ENCODE data around the gene TTLL5. TPM values are rescaled to one million over a fixed set of nuclear protein-coding genes. Genes with fewer than 3 reads are reported as not detected.
"Not testable (repeated sequence)": the region's sequence is repeated elsewhere in the genome, so short reads cannot be mapped to it uniquely, and the experiment has no call there.

Gene TTLL5
- total RNA-seq, 1 donor from 2014 or later: 15.1 TPM

- intact Hi-C loops (cut with DNase I): loop anchor here (5.0 kb wide), 1 partner anchor 73 kb away; the partner anchor contains the start of gene TGFB3
- no peak for DNase-seq
Observed at GRCh38 chr14:75909630-75910029, 248.6 kb downstream of the TTLL5 start.

DNA sequence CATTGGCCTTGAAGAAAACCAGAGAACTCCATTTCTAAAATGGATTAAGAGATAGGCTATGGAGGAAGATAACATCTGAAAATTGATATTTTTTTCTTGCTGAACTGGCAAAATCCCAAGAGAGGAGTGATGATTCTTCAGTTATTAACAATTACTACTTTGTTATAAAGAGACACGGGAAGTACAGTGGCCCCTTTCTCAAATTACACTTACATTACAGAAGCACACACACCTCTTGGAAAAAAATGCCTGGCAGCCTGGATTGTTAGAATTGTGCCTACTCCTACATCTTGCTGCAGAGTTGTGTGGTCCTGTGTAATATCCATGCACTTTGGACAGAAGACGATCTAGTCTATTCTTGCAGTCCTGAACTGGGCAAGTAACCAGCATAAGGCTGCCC lies 249.0 kb downstream of the TTLL5 start:
- ATAC-seq (ENCODE audit: poor library complexity) (no peak), DNase-seq (no peak)
- intact Hi-C loops (cut with DNase I): no loop called here

More at GRCh38 chr14:75909630-75910029, 248.6 kb downstream of the TTLL5 start:
- ATAC-seq (ENCODE audit: poor library complexity): no peak

- no peak for ATAC-seq (ENCODE audit: poor library complexity)
- intact Hi-C loops (cut with DNase I): no loop called here
Observed at GRCh38 chr14:75911883-75912282, 250.8 kb downstream of the TTLL5 start.

DNA sequence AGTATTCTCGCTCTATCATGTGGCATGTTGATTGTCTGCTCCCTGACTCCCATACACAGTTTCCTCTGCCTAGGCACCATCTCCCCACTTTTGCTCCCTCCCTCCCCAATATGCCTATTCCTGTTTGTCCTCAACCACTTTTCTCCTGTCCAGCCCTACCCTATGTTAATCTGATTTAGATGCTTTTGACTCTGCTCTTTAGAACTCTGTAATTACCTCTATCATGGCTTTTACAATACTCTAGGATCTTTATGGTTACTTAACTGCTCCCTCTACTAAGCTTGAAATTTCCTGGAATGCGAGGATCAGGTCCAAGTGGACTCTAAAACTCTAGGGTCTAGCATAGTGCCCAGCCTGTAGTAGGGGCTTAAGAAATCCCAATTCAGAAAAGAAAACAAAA lies 252.1 kb downstream of the TTLL5 start:
- no peak for DNase-seq
- intact Hi-C loops (cut with DNase I): no loop called here
- ATAC-seq (ENCODE audit: poor library complexity): no peak

More at GRCh38 chr14:75911883-75912282, 250.8 kb downstream of the TTLL5 start:
- peak; percentile 45 for DNase-seq

- no peak for DNase-seq
- intact Hi-C loops (cut with DNase I): no loop called here
- ATAC-seq (ENCODE audit: poor library complexity): no peak
Observed at GRCh38 chr14:75915045-75915444, 254.0 kb downstream of the TTLL5 start.

DNA sequence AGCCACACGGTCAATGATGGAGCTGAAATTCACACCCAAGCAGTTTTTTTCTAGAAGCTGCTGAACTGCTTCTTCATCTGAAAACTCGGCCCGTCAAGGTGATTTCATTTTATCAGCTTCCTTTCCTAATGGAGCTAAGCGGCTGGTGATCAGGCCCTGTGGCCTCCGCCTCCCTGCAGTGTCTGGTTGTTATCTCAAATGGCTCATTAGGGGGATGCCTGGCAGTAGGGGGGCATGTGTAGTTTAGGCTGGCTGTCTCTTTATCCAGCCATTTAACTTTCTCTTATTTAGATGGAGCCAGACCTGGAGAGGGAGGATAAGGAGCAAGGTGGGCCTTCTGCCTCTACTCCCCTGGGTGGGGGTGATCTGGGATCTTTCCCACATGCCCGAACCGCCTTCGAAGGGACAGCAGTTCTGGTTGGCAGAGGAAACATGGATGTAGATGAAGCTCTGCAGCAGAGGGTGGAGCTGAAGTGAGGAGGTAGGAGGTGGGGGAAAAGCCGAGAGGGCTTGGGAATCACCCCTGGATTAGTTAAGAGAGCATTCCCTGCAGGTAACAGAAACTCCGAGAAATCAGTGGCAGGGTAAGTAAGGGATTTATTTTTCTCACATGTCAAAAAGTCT lies 256.4 kb downstream of the TTLL5 start:
- no peak for ATAC-seq (ENCODE audit: poor library complexity)
- DNase-seq: no peak
- intact Hi-C loops (cut with DNase I): no loop called here

- ATAC-seq (ENCODE audit: poor library complexity): no peak
- intact Hi-C loops (cut with DNase I): no loop called here
- DNase-seq: no peak
Observed at GRCh38 chr14:75917946-75918335, 256.9 kb downstream of the TTLL5 start.

DNA sequence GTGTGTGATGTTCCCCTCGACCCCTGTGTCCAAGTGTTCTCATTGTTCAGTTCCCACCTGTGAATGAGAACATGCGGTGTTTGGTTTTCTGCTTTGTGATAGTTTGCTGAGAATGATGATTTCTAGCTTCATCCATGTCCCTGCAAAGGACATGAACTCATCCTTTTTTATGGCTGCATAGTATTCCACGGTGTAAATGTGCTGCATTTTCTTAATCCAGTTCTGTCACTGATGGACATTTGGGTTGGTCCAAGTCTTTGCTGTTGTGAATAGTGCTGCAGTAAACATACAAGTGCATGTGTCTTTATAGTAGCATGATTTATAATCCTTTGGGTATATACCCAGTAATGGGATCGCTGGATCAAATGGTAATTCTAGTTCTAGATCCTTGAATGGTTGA lies 259.4 kb downstream of the TTLL5 start:
- DNase-seq; ATAC-seq (ENCODE audit: poor library complexity); intact Hi-C loops (cut with DNase I): not testable (repeated sequence)

GRCh38 chr14:75925141-75925840 lies 264.2 kb downstream of the TTLL5 start:
- intact Hi-C loops (cut with DNase I); DNase-seq; ATAC-seq (ENCODE audit: poor library complexity): not testable (repeated sequence)

DNA sequence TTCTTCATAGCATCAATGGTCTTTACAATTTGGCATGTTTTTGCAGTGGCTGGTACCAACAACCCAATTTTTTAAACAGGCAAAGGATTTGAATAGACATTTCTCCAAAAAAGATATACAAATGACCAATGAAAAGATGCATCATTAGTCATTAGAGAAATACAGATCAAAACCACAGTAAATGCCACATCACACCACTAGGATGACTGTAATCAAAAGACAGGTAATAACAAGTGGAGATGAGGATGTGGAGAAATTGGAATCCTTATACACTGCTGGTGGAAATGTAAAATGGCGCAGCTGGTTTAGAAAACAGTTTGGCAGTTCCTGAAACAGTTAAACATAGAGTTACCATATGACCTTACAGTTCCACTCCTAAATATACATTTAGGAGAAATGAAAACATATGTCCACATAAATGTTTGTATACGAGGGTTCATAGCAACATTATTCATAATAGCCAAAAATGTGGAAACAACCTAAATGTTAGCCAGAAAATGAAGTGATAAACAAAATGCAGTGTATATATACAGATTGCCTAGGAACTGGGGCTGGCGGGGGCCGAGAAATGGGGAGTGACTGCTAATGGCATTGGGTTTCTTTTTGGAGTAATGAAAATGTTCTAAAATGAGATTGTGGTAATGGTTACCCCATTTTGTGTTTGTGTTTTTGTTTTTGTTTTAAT lies 265.5 kb downstream of the TTLL5 start:
- ATAC-seq (ENCODE audit: poor library complexity) (no peak), DNase-seq (no peak)
- intact Hi-C loops (cut with DNase I): no loop called here

- DNase-seq (no peak), ATAC-seq (ENCODE audit: poor library complexity) (no peak)
- intact Hi-C loops (cut with DNase I): no loop called here
Observed at GRCh38 chr14:75927564-75928087, 266.6 kb downstream of the TTLL5 start.

GRCh38 chr14:75928690-75929181 lies 267.7 kb downstream of the TTLL5 start:
- intact Hi-C loops (cut with DNase I): no loop called here

GRCh38 chr14:75933712-75934296 lies 272.8 kb downstream of the TTLL5 start:
- ATAC-seq (ENCODE audit: poor library complexity) (no peak), DNase-seq (no peak)
- intact Hi-C loops (cut with DNase I): no loop called here

More at GRCh38 chr14:75928690-75929181, 267.7 kb downstream of the TTLL5 start:
- DNase-seq: no peak
- ATAC-seq (ENCODE audit: poor library complexity): no peak

- DNase-seq (no peak), ATAC-seq (ENCODE audit: poor library complexity) (peak; percentile 60)
- intact Hi-C loops (cut with DNase I): no loop called here
Observed at GRCh38 chr14:75934998-75935628, 274.1 kb downstream of the TTLL5 start.

DNA sequence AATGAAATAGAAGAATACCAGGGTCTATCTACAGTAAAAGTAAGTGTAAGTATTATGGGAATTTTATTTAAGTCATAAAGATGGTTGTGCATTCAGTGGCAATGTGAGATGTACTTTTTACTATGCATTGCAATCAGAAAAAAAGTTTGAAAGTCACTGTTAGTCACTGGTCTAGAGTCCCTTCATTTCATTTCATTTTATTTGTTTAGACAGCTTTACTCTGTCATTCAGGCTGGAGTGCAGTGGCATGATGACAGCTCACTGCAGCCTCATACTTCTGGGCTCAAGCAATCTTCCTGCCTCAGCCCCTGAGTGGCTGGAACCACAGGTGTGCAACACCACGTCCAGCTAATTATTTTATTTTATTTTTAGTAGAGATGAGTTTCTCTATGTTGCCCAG lies 278.2 kb downstream of the TTLL5 start:
- DNase-seq: no peak
- intact Hi-C loops (cut with DNase I): no loop called here

GRCh38 chr14:75941030-75941429 lies 280.0 kb downstream of the TTLL5 start:
- ATAC-seq (ENCODE audit: poor library complexity): peak; percentile 86
- intact Hi-C loops (cut with DNase I): no loop called here
- no peak for DNase-seq

More for the DNA sequence above, 278.2 kb downstream of the TTLL5 start:
- ATAC-seq (ENCODE audit: poor library complexity): no peak

DNA sequence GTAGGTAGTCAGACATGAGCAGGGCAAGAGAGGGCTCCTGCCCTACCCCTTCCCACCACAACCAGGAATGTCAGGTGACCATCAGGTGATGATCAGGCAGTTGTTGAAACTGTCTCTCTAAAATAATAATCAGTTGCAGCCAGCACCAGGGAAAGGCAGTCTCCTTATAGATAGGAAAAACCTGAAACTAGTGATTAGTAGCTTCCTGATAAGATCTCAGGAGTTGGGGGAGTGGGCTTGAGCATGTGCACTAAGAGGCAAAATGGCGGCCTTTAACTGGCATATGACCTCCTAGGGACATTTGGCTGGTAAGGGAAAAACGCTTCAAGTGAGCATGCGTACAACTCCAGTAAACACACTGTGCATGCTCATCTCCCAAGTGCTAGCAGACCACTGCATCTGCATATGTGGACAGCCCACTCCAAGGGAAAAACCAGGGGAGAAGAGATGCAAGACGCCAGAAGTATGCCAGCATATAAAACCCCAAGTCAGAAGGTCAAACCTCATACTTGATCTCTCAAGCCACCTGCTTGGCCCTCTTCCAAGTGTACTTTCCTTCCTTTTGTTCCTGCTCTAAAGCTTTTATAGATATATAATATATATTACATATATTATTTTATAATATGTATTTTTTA lies 283.7 kb downstream of the TTLL5 start:
- ATAC-seq (ENCODE audit: poor library complexity): no peak
- intact Hi-C loops (cut with DNase I): no loop called here
- no peak for DNase-seq

DNA sequence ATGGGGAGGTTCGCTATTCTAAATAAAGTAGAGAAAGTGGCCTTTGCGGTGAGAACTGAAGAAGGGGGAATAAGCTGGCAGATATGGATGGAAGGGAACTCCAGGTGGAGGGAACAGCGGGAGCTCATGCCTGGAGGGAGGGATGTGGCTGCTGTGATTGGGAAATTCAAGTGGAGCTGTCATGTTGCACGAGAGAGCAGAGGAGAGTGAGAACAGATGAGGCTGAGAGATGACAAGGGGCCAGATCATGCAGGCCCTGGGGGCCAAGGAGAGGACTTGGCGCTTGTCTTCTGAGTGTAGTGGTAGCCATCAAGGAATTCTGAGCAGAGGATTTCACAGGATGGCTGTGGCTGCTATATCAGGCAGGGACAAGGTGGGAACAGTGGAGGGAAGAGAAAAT lies 285.7 kb downstream of the TTLL5 start:
- DNase-seq (no peak), ATAC-seq (ENCODE audit: poor library complexity) (peak; percentile 39)
- intact Hi-C loops (cut with DNase I): no loop called here
